Stomach smooth muscle (tissue), 2 donors: ENCODE results near the gene HELZ.
"Not testable (repeated sequence)": the region's sequence is repeated elsewhere in the genome, so short reads cannot be mapped to it uniquely, and the experiment has no call there.

ENCODE experiments used
- H3K27ac ChIP-seq: one replicate; pipeline ENCODE4 v1.7.0; 2013; ENCODE audit warnings: mild to moderate bottlenecking, low read length, inconsistent platforms
- H3K27me3 ChIP-seq, 2 donors: one replicate each; pipeline ENCODE4 v1.7.0; 2013; ENCODE audit warnings: low read length in 2 of 2; ENCODE audit not compliant: insufficient read depth in 2 of 2, control insufficient read depth in 1 of 2
- H3K36me3 ChIP-seq, 2 donors: one replicate each; pipeline ENCODE4 v1.7.0; 2013; ENCODE audit warnings: low read length in 2 of 2; ENCODE audit not compliant: control insufficient read depth in 2 of 2, insufficient read depth in 2 of 2
- H3K4me1 ChIP-seq: one replicate; pipeline ENCODE4 v1.7.0; 2013; ENCODE audit warnings: low read length; ENCODE audit not compliant: control insufficient read depth, insufficient read depth
- H3K4me3 ChIP-seq, 2 donors: one replicate each; pipeline ENCODE4 v1.7.0; 2013; ENCODE audit warnings: low read length in 2 of 2
- H3K9ac ChIP-seq, 2 donors: one replicate each; pipeline ENCODE4 v1.7.0; 2013; ENCODE audit warnings: low read length in 2 of 2, mild to moderate bottlenecking in 1 of 2
- H3K9me3 ChIP-seq, 2 donors: one replicate each; pipeline ENCODE4 v1.7.0; 2013; ENCODE audit warnings: low read length in 2 of 2; ENCODE audit not compliant: control insufficient read depth in 2 of 2
- donor health status: healthy.
- donor health status: Pancreatic carcinoma.

HELZ gene

GRCh38 chr17:67266496-67266895 lies 21.5 kb upstream of the HELZ start:
- no peak overlapping the region for H3K4me3 ChIP-seq
- no peaks in the 10 kb centered on the region for H3K9me3 ChIP-seq
- H3K36me3 ChIP-seq = no peaks in the 10 kb centered on the region
- H3K9ac ChIP-seq = no peak overlapping the region
- no peaks in the 10 kb centered on the region for H3K27me3 ChIP-seq
- H3K4me1 ChIP-seq = no peaks in the 10 kb centered on the region
- no peak overlapping the region for H3K27ac ChIP-seq

GRCh38 chr17:67265436-67266019 lies 20.5 kb upstream of the HELZ start:
- no peak overlapping the region for H3K27ac ChIP-seq
- no peaks in the 10 kb centered on the region for H3K36me3 ChIP-seq
- H3K9ac ChIP-seq = no peak overlapping the region
- no peak overlapping the region for H3K4me3 ChIP-seq
- H3K27me3 ChIP-seq = no peaks in the 10 kb centered on the region
- H3K4me1 ChIP-seq = no peaks in the 10 kb centered on the region
- H3K9me3 ChIP-seq = no peaks in the 10 kb centered on the region

GRCh38 chr17:67262435-67263117 lies 17.6 kb upstream of the HELZ start:
- H3K9me3 ChIP-seq = no peaks in the 10 kb centered on the region
- no peaks in the 10 kb centered on the region for H3K4me1 ChIP-seq
- no peak overlapping the region for H3K9ac ChIP-seq
- no peak overlapping the region for H3K27ac ChIP-seq
- no peaks in the 10 kb centered on the region for H3K36me3 ChIP-seq
- no peaks in the 10 kb centered on the region for H3K27me3 ChIP-seq
- no peak overlapping the region for H3K4me3 ChIP-seq

- Histone ChIP-seq H3K9ac (no peak overlapping the region), H3K4me1 (no peaks in the 10 kb centered on the region), H3K4me3 (no peak overlapping the region), H3K9me3 (no peaks in the 10 kb centered on the region), H3K27me3 (no peaks in the 10 kb centered on the region), H3K27ac (no peak overlapping the region), H3K36me3 (no peaks in the 10 kb centered on the region)
These were observed 15.4 kb upstream of the HELZ start for GRCh38 chr17:67260170-67260987.

GRCh38 chr17:67258821-67259468 lies 13.9 kb upstream of the HELZ start:
- Histone ChIP-seq H3K9ac (no peak overlapping the region), H3K4me1 (no peaks in the 10 kb centered on the region), H3K27me3 (no peaks in the 10 kb centered on the region), H3K36me3 (no peaks in the 10 kb centered on the region), H3K27ac (no peak overlapping the region), H3K9me3 (no peaks in the 10 kb centered on the region), H3K4me3 (no peak overlapping the region)

- H3K36me3 ChIP-seq = no peaks in the 10 kb centered on the region
- H3K27ac ChIP-seq = no peak overlapping the region
- no peaks in the 10 kb centered on the region for H3K9me3 ChIP-seq
- no peak overlapping the region for H3K4me3 ChIP-seq
- no peak overlapping the region for H3K9ac ChIP-seq
- H3K4me1 ChIP-seq = no peaks in the 10 kb centered on the region
- H3K27me3 ChIP-seq = no peaks in the 10 kb centered on the region
These were observed 11.2 kb upstream of the HELZ start for GRCh38 chr17:67256075-67256732.

GRCh38 chr17:67253384-67253783 lies 8.4 kb upstream of the HELZ start:
- no peak overlapping the region for H3K4me3 ChIP-seq
- no peak overlapping the region for H3K9ac ChIP-seq
- no peaks in the 10 kb centered on the region for H3K9me3 ChIP-seq
- no peaks in the 10 kb centered on the region for H3K27me3 ChIP-seq
- H3K4me1 ChIP-seq = no peaks in the 10 kb centered on the region
- no peak overlapping the region for H3K27ac ChIP-seq
- no peaks in the 10 kb centered on the region for H3K36me3 ChIP-seq

- not testable (repeated sequence) for H3K9me3 ChIP-seq, H3K9ac ChIP-seq, H3K4me1 ChIP-seq, H3K27ac ChIP-seq, H3K4me3 ChIP-seq, H3K36me3 ChIP-seq, H3K27me3 ChIP-seq
These were observed 6.6 kb upstream of the HELZ start for GRCh38 chr17:67251586-67251985.

- H3K36me3 ChIP-seq = no peaks in the 10 kb centered on the region
- no peak overlapping the region for H3K4me3 ChIP-seq
- peaks cover 0 to 2% of the 10 kb centered on the region in 2 donors for H3K27me3 ChIP-seq
- no peak overlapping the region for H3K9ac ChIP-seq
- H3K9me3 ChIP-seq = no peaks in the 10 kb centered on the region
- peaks cover 6% of the 10 kb centered on the region for H3K4me1 ChIP-seq
- H3K27ac ChIP-seq = no peak overlapping the region
These were observed 3.3 kb upstream of the HELZ start for GRCh38 chr17:67248291-67248690.

GRCh38 chr17:67247416-67247900 lies 2.5 kb upstream of the HELZ start:
- Histone ChIP-seq H3K27ac (no peak overlapping the region), H3K36me3 (no peaks in the 10 kb centered on the region), H3K9ac (no peak overlapping the region), H3K4me1 (peaks cover 6% of the 10 kb centered on the region), H3K4me3 (no peak overlapping the region), H3K9me3 (no peaks in the 10 kb centered on the region), H3K27me3 (peaks cover 0 to 2% of the 10 kb centered on the region in 2 donors)
